ENCODE data around the gene MTMR3.

DNA sequence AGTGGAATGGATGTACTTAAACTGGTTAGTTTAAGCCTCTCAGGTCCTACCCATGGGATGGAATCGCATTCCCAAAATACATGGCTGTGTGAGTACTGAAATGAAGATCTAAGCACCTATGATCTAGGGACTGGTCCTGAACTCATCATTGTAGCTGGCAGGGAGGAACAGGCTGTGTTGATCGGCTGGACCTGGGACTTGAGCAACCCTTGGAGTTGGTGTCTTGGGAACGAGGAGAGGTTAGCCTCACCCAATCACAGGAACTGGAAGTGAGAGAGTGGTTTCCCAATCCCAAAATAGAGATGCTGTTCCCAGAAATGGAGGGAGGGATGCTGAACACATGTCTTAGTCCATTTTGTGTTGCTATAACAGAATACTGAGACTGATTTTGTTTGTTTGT lies 28.5 kb upstream of the MTMR3 start:
- no peak for TF ChIP-seq CTCF (IDR thresholded peaks at IDR 0.05)
- no peak for TF ChIP-seq POLR2A (IDR thresholded peaks at IDR 0.05)
